Stimulated activated CD8-positive, alpha-beta memory T cell treated with anti-CD3 and anti-CD28 coated beads, Interleukin-15, amount 100 ng/mL, for 4 hours (primary cell): Measurements from ENCODE around the gene CX3CL1.
"Not testable (repeated sequence)": the region's sequence is repeated elsewhere in the genome, so short reads cannot be mapped to it uniquely, and the experiment has no call there.

Experiments
- DNase-seq, 2 donors: peaks; one replicate each; pipeline ENCODE4 v3.0.0-alpha.2; 2020; ENCODE audit warnings: low read depth in 2 of 2

Gene CX3CL1

GRCh38 chr16:57382535-57383275, 10.4 kb downstream of the CX3CL1 start:
- no peak for DNase-seq

GRCh38 chr16:57383276-57384247, 11.3 kb downstream of the CX3CL1 start:
- no peak for DNase-seq

- no peak for DNase-seq
Measured at GRCh38 chr16:57384248-57385070, 12.2 kb downstream of the CX3CL1 start.

DNA sequence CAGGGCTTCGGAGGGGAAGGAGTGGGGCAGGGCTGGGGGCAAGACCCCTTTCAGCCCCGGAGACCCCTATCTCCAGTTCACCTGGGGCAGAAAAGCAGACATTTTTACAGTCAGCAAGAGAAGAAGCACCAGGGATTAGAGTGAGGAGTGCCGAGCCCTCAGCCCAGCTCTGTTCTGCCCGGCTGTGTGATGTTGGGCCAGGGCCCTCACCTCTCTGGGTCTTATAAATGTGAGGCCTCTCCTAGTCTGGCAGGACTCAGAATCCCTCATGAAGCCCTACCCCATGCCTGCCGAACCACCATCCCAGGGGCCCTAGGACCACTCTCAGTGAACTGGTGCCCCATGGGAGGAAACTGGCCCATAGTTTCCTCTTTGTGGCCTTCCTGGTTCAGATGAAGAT, 12.8 kb downstream of the CX3CL1 start:
- no peak for DNase-seq

DNA sequence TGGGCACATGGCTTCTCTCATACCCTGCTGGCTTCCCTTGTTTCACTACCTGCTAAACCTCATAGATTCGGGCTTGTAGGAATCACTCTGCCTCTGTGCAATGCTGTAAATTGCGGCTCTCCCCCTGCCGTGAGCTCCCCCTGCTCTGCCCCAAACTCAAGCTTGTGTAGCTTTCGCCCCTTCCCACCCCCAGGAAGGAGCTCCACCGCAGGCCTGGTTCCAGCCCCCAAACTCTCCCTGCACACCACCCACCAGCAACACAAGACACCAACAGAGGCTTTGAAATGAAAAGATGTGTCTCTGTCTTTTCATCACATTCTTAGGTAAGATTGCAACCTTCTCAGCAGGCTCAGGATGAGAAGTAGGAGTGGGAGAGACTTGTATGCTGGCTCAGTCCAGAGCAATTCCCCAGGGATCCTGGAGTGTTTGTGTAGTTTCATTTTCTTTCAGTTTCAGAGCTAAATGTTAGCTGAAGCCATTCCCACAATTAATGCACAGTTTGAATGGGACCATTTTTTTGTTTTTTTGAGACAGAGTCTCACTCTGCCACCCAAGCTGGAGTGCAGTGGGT, 14.2 kb downstream of the CX3CL1 start:
- no peak for DNase-seq

- no peak for DNase-seq
Measured at GRCh38 chr16:57387598-57388354, 15.5 kb downstream of the CX3CL1 start.

GRCh38 chr16:57388359-57389086, 16.2 kb downstream of the CX3CL1 start:
- no peak for DNase-seq

DNA sequence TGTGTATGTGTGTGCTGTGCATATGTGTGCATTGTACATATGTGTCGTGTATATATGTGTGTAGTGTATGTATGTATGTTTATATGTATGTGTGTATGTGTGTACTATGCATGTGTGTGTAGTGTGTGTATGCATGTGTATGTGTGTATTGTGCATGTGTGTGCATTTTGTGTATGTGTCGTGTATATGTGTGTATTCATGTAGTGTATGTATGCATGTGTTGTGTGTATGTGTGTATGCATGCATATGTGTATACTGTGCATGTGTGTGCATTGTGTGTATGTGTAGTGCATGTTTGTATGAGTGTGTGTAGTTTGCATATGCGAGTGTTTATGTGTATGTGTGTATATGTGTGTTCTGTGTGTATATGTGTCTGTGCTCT, 16.8 kb downstream of the CX3CL1 start:
- DNase-seq, result no peak

GRCh38 chr16:57390636-57391295, 18.5 kb downstream of the CX3CL1 start:
- DNase-seq, result no peak

DNA sequence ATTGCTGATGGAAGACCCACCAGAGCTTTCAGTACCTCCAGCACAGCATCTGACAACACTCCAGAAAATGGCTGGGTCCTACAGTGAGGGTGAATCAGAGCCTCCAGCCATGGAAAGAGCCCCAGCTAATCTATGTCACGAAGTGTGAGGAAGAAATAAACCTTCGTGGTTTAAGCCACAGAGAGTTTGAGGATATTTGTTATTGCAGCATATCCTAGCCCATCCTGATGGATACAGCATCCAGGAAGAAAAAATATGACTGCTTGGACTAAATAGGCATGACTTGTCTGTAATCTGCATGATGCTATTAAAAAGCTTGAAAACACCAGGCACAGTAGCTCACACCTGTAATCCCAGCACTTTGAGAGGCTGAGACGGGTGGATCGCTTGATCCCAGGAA, 19.0 kb downstream of the CX3CL1 start:
- no peak for DNase-seq

- no peak for DNase-seq
Measured at GRCh38 chr16:57391708-57392107, 19.4 kb downstream of the CX3CL1 start.

GRCh38 chr16:57392694-57393093, 20.4 kb downstream of the CX3CL1 start:
- no peak for DNase-seq

DNA sequence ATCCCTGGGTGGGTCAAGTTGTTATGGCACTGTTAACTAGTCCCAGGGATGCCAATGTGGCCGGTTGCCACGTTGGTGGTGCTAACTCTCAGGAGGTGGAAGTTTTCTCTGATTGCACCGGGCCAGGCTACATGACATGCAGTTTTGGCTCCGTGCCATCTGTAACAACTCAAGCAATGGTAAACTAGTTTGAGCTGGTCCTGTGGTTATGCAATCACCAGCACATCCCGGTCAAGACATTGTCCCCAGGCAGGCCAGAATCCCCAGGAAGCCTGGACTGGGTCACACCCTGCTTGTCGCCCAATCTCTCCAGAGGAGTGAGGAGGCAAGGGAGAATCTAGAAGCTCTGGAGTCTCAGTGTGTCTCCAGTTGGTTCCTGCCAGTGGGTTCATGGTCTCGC, 22.2 kb downstream of the CX3CL1 start:
- no peak for DNase-seq

DNA sequence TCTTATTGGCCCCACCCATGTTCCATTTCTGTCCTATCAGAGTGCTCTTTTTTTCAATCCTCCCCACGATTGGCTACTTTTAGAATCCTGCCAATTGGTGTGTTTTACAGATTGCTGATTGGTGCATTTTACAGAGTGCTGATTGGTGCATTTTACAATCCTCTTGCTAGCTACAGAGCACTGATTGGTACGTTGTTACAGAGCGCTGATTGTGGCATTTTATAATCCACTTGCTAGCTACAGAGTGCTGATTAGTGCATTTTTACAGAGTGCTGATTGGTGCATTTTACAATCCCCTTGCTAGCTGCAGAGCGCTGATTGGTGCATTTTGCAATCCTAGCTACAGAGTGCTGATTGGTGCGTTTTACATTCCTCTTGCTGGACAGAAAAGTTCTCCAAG, 22.7 kb downstream of the CX3CL1 start:
- no peak for DNase-seq

DNA sequence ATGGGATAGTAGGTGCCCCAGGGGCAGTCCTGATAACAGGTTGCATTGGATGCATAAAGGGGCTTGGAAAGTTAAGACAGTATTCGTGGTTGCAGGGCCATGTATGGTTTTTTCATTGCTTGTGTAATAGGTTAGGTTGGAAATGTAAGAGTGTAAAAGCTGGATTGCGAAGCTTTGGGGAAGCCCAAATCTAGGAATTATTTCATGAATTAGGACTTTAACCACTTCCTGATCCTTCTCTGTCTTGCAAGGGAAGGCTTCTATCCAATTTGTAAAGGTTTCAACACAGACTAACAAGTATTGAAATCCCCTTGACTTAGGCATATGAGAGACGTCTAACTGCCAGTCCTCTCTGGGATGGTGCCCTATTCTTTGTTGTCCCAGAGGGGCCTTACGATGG, 24.5 kb downstream of the CX3CL1 start:
- no peak for DNase-seq

GRCh38 chr16:57397493-57397892, 25.2 kb downstream of the CX3CL1 start:
- DNase-seq, result not testable (repeated sequence)

- no peak for DNase-seq
Measured at GRCh38 chr16:57401943-57402640, 29.8 kb downstream of the CX3CL1 start.

- DNase-seq, result no peak
Measured at GRCh38 chr16:57403965-57404817, 31.9 kb downstream of the CX3CL1 start, which contains the start of gene CCL17. TSS of gene CCL17 (plus strand) at chr16:57404767. CDS start at chr16:57413933, 9,166 bp downstream.
